ENCODE results near the gene TTC9B.
"Not testable (repeated sequence)": the region's sequence is repeated elsewhere in the genome, so short reads cannot be mapped to it uniquely, and the experiment has no call there.

TTC9B gene

DNA sequence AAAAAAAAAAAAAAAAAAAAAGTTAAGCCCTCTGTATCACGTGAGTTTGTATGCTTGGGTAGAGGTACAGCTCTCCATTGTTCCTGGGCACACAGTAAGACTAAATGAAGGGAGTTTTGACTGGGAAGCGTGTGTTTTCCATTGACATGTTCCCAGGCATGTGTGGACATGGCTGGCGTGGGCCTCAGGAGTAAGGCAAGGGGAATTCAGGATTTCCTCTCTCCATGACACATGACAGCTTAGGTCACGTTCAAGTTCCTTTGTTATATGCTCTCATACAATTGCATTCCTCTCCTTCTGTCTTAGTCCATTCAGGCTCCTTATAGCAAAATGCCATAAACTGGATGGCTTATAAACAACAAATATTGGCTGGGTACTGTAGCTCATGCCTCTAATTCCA, 44.1 kb downstream of the TTC9B start:
- no peak for DNase-seq (ENCODE audit: low spot score)
- TF ChIP-seq, protein P1, sequence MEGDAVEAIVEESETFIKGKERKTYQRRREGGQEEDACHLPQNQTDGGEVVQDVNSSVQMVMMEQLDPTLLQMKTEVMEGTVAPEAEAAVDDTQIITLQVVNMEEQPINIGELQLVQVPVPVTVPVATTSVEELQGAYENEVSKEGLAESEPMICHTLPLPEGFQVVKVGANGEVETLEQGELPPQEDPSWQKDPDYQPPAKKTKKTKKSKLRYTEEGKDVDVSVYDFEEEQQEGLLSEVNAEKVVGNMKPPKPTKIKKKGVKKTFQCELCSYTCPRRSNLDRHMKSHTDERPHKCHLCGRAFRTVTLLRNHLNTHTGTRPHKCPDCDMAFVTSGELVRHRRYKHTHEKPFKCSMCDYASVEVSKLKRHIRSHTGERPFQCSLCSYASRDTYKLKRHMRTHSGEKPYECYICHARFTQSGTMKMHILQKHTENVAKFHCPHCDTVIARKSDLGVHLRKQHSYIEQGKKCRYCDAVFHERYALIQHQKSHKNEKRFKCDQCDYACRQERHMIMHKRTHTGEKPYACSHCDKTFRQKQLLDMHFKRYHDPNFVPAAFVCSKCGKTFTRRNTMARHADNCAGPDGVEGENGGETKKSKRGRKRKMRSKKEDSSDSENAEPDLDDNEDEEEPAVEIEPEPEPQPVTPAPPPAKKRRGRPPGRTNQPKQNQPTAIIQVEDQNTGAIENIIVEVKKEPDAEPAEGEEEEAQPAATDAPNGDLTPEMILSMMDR (IDR thresholded peaks at IDR 0.05; ENCODE audit: extremely low read depth, missing control alignments): no peak

DNA sequence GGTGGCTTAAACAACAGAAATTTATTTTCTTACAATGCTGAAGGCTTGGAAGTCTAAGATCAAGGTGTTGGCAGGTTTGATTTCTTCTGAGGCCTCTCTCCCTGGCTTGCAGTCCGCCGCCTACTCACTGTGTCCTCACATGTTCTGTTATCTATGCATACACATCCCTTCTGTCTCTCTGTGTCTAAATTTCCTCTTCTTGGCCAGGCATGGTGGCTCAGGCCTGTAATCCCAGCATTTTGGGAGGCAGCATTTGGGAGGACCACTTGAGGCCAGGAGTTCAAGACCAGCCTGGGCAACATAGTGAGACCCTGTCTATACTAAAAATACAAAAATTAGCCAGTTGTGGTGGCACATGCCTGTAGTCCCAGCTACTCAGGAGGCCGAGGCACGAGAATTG, 46.9 kb downstream of the TTC9B start:
- DNase-seq (ENCODE audit: low spot score): not testable (repeated sequence)

DNA sequence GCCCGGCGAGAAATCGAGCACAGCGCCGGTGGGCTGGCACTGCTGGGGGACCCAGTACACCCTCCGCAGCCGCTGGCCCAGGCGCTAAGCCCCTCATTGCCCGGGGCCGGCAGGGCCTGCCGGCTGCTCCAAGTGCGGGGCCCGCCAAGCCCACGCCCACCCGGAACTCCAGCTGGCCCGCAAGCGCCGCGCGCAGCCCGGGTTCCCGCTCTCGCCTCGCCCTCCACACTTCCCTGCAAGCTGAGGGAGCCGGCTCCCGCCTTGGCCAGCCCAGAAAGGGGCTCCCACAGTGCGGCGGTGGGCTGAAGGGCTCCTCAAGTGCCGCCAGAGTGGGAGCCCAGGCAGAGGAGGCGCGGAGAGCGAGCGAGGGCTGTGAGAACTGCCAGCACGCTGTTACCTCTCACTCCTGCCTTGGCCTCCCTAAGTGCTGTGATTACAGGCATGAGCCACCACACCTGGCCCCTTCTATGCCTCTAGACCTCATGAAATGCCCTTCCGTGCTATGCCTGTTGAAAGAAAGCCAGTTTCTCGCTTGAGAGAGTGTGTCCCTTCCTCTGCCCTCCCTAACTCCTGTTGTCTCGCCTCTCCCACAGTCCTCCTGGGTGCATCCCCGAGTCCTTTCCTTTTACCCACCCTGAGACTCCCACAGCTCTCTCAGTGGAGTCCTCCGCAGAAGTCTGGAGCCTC, 47.7 kb downstream of the TTC9B start:
- DNase-seq (ENCODE audit: low spot score): not testable (repeated sequence)

DNA sequence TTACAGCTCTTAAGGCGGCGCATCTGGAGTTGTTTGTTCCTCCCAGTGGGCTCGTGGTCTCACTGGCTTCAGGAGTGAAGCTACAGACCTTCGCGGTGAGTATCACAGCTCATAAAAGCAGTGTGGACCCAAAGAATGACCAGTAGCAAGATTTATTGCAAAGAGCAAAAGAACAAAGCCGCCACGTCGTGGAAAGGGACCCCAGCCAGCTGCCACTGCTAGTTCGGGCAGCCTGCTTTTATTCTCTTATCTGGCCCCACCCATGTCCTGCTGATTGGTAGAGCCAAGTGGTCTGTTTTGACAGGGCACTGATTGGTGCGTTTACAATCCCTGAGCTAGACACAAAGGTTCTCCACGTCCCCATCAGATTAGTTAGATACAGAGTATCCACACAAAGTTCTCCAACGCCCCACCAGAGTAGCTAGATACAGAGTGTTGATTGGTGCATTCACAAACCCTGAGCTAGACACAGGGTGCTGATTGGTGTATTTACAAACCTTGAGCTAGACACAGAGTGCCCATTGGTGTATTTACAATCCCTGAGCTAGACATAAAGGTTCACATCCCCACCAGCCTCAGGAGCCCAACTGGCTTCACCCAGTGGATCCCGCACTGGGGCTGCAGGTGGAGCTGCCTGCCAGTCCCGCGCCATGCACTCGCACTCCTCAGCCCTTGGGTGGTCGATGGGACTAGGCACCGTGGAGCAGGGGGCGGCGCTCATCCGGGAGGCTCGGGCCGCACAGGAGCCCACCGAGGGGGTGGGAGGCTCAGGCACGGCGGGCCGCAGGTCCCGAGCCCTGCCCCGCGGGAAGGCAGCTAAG, 48.5 kb downstream of the TTC9B start:
- DNase-seq (ENCODE audit: low spot score): not testable (repeated sequence)

Measured in GM20000 (cell line).